NCI-H2029 treated with DMSO at 0.1 percent for 48 hours (cell line): ENCODE measurements around the gene RERE.

Experiments
- DNase-seq: peaks from one replicate; lab custom pipeline; 2025; lab: John Stamatoyannopoulos, UW

The RERE gene

DNA sequence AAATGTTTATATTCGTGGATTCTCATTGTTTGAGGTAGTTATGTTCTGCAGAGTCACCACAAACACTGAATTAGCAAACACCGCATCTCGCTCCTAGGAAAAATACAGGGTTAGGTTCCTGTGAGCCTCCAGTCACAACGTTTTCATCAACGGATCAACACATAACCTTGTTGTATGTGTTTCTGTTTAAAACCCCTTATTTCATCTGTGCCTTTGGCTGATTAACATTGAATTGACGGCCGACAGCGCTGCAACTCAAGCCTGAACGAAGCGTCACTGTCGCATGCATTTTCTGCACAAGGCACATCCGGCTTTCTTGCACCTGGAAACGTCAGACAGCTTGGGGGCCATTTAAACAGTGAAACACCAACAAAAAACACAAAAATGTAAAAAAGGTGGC is 491.2 kb downstream of the RERE start:
- no peak for DNase-seq

DNA sequence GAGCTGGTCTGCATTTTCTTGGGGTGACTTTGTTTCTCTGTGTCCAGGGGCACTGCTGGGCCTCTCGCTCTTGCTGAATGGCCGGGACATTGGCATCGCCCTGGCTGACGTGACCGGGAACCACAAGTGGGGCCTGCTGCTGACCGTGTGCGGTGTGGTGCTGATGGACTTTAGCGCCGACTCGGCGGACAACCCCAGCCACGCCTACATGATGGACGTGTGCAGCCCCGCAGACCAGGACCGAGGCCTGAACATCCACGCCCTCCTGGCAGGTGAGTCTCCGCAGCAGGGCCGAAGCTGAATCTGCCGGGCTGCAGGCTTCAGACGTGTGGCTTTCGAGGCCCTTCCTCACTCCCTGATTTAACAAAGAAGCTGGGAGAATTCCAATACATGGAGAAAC is 491.7 kb downstream of the RERE start:
- DNase-seq: no peak

DNA sequence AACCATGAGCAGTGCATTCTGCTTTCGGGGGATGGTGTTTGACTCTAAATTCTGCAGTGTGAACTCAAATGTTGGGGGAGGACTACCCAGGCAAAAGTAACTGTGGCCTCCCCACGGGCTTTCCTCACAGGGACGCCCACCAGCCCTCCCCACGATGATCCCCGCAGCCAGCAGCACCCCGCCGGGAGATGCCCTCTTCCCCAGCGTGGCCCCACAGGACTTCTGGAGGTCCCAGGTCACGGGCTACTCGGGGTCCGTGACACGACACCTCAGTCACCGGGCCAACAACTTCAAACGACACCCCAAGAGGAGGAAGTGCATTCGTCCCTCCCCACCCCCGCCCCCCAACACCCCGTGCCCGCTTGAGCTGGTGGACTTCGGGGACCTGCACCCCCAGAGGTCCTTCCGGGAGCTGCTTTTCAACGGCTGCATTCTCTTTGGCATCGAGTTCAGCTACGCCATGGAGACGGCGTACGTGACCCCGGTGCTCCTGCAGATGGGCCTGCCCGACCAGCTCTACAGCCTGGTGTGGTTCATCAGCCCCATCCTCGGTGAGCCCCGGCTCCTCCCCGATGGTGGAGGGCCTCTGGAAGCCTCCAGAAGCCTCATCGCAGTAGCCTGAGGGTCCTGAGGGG is 493.1 kb downstream of the RERE start:
- no peak for DNase-seq

DNA sequence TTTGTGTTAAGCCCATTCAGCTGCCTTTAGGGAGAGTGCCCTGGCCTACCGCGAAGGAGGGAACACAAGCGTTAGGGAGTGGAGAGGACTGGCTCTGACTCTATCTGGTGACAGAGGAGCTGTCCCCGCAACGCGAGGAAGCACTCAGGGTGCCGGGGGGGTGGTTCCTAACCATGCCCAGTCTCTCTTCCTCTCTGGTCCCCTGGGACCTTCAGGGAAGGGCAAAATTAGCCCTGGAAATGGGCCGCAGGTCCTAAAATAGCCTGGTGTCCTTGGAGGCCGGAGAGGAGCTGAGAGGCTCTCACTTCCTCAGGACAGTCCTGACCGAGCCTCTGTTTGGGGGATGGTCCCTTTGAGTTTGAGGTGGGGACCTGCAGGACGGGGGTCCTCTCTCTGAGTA is 493.7 kb downstream of the RERE start:
- no peak for DNase-seq

DNA sequence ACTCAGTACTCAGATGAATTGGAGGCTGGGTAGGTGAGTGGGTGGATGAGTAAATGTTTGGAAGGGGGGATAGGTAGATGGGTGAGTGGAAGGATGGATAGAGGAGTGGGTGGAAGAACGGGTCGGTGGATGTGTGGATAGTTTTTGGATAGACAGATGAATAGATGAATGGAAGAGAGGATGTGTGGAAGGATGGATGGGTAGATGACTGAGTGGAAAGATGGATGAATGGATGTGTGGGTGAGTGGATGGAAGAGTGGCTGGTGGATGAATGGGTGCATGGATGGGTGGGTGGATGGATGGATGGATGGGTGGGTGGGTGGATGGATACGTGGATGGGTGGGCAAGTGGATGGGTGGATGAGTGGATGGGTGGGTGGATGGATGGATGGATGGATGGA is 495.8 kb downstream of the RERE start:
- no peak for DNase-seq

DNA sequence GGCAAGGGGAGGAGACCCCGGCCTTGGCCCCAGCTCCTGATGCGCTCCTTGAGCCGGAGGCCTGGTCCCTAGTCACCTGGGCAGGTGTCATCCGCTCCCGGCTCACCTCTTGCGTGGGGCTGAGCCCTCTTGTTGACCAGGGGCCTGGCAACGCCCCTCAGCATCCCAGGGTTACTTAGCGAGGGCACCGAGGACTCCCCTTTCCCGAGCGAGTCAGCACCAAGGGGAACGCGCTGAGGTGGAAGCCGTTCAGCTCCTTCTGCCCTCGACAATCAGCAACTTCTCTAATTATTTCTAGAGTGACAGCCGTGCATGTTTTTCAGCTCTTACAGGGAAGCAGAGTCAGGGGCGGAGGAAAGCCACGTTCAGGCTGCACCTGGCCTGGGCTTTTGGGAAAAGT is 499.0 kb downstream of the RERE start:
- no peak for DNase-seq

DNA sequence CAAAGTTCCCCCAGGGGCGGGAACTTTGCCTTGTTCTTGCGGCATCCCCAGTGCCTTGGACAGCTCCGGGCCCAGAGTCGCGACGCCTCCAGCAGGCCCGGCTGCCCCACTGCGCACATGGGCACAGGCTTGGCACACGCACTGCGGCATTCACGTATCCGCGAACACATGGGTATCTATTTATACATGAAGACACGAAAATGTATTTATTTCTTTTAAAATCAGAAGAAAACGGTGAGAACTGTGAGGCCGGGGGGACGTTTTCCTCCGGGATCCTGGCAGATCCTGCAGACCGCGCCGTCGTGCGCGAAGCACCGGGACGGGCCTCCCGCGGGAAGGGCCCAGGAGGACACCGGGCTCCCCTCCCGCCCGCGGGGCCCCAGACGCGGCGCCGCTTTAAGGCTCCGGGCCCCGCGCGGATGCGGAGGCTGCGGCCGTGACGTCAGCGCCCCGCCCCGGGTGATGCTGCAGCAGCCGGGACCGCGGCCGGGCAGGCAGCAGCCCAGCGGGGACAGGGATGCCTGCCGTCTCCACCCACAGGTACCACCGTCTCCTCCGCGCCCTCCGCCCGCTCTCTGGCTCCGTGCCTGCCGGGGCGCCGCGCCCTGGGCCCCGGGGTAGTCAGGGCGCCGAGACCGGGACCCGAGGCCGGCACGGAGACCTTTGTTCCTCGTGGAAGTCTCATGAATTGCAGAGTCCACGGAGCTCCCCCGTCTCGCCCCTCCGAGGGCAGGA is 499.6 kb downstream of the RERE start, which contains the start of gene SLC45A1:
Gene SLC45A1 (plus strand): TSS at position 468 of the 735 bp plus-strand sequence. CDS start 6,216 bp downstream, outside the sequence.
- DNase-seq: no peak

DNA sequence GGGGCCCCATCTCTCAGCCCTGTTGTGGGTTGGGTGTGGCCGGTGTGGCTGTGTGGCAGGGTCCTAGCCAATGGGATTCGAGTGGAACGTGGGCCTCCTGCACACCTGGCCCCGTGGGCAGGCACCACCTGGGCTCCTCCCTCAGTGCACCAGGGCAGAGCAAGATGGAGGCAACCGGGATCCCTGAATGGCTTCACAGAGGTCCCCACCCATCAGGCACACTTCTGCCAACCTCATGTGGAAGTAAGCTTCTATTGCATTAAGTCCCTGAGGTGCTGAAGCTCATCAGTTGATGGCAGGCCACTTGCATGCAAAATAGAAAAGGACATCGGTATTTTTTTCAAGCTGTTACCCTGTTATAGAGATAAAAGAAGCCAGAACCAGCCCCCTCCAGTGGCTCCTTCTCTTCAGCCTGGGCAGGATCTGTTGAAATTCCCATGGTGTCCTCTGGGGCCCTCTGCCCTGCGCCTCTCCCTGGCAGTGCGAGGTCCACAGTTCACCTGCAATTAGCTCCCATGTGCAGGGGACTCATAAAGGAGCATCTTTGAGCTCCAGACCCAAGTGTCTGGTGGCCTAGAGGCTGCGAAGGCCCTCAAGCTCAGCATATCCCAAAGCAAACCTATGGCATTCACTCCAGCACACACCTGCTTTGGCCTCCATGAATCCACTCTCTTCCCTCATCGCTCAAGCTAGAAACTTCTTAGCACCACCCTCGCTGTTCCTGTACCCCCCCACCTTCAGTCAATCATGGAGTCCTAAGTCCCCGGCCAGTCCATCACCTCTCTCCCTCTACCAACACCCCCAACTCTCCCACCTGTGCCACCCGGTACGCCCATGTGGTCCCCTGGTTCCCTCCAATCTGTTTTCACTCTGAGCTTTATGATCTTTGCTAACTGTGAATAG is 501.6 kb downstream of the RERE start:
- DNase-seq: no peak

DNA sequence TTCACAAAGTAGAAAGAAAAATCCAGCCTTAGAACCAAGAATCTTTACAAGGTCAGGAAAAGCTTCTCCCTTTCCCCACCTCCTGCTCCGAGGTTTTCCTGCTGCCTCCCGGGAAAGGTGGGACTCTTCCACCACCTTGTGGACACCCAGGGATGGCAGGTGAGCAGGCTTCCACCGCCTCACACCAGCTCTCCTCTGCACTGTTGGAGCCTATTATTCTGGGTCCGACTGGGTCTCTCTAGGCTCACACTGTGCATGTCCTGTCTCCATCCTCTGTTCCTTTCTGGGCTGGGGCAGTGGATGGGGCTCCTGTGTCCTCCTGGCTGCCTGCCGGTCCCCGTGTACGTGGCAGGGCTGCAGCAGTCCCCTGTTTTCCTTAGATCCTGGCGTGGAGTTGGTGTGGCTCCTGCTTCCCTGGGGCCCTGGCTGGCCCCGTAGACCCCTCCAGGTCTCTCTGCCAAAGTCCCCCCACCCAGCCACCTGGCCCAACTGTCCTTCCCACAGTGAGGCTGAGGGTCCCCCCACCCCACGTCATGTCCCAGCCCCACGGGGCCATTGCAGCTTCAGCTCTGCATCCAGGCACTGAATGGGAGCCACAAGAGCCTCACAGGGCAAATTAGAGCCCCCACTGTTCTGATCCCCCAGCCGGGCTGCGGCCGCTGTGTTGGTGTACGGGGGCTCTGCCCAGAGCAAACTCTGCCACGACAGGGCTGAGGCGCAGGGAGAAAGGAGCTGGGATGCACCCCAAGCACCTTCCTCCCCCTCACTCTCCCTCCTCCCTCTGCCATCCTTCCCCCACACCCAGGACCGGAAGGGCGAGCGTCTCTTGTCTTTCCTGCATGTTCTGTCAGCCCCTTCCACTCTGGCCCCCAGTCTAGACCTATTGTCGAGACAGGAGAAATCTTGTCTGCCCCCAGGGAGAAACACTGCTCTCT is 502.8 kb downstream of the RERE start:
- DNase-seq: peak; percentile 51

DNA sequence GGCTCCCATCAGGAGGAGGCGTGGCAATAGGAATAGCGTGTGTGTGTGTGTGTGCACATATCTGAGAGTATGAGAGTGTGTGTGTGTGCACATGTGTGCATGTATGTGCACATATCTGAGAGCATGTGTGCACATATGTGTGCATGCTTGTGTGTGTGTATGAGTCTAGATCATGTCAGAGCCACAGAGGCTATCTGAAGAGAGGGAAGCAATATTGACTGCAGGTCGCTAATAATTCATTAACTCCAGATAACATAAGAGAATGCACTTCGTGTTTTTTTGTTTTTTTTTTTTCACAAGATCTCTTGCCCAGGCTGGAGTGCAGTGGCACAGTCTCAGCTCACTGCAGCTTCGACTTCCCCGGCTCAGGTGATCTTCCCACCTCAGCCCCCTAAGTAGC is 504.2 kb downstream of the RERE start:
- DNase-seq: no peak

DNA sequence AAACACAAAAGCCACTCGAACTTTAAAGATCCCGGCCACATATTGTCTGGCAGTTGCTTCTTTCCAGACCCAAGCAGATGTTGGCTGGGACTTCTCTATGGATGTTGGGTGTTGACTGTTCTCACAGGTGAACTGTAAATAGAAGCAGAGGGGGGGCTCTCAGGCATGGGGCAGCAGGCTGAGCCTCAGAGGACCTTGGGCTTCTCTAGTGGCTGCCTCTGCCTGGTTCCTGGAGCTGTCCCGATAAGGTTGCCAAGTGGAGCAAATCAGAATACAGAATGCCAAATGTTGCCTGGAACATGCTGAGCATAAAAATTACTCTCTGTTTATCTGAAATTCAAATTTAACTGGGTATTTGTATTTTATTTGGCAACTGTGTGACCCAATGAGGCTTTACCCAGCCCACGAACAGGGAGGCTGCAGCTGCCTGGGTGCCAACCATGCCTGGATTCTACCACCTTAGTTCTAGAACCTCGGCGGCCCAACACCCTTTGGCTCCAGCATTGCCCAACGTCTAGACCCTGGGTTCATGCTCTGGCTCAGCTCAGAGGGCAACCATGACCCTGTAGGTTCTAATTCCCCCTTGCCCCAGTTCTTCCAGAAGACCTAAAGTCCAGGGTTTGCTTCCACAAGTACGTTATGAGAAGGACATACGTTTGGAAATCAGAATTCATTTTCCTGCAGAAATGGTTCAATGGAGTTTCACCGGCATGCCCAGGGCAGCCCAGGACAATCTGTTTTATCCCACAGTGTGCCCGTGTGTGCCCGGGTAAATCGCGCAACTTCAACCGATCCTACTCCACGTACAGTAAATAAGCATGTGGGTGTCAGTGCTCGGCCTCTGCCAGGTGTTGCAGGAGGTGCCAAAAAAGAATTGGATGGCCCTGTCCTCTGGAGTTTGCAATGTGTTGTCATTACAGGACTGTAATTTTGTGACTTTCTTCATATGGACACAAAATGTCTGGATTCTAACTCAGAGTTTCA is 504.9 kb downstream of the RERE start:
- peak; percentile 38 for DNase-seq

DNA sequence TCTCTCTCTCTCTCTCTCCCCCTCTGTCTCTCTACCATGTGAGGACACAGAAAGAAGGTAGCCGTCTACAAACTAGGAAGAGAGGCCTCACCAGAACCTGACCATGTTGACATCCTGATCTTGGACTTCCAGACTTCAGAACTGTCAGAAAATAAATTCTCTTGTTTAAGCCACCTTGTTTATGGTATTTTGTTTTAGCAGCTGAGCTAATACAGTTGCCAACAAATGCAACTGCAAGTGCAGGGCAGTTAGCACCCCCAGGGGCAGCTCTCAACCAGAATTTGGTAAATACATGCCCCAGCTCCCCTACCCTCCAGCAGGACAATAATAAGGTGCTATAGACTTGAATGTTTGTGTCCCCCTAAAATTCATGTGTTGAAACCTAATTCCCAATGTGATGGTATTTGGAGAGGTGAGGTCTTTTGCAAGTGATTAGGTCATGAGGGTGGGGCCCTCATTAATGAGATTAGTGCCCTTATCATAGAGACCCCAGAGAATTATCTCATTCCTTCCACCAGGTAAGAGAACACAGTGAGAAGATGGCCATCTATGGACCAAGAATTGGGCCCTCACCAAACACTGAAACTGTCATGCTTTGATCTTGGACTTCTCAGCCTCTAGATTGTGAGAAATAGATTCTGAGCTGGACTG is 506.2 kb downstream of the RERE start:
- DNase-seq: no peak

DNA sequence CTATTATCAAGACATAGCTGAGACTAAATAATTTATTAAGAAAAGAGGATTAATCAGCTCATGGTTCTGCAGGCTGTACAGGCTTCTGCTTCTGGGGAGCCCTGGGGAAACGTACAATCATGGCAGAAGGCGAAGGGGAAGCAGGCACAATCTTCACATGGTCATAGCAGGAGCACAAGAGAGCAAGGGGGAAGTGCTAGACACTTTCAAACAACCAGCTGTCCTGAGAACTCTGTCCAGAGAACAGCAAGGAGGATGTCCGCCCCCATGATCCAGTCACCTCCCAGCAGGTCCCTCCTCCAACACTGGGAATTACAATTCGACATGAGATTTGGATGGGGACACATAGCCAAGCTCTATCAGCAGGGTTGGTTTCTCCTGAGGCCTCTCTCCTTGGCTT is 509.8 kb downstream of the RERE start:
- no peak for DNase-seq

DNA sequence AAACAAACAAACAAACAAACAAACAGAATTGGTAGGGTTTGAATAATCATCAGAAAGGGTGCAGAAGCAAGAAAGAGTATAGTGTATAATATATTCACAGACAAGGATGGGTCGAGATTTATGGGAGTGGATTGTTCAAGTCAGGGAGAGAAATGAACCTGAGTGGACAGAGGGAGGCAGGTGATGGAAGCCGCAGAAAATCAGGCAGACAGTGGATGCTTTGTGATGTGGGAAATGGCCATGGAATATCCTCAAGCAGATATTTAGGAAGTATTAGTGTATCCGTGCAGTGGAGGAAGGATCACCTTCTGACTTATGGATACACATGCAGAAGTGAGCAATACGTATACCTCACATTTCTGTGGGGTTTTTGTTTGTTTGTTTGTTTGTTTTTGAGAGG is 513.6 kb downstream of the RERE start:
- DNase-seq: no peak

DNA sequence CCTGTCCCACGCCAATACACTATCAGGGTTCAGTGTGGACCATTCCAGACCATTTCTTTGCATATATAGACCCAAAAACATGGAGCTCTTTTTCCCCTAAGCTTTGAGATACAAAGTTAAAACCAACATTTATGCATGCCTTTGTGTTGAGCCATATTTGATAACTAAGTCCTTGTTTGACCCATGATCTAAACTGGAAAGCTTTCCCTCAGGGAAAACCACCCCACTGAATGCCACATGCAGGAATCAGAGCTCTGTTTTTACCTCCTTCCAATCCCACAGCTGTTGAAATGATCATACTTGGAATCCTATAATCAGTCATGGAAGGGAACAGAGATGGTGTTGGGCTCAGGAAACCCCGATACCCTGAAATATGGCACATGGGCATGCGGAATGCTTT is 514.3 kb downstream of the RERE start:
- DNase-seq: no peak
